Measurements from ENCODE around the gene ODAD4.

DNA sequence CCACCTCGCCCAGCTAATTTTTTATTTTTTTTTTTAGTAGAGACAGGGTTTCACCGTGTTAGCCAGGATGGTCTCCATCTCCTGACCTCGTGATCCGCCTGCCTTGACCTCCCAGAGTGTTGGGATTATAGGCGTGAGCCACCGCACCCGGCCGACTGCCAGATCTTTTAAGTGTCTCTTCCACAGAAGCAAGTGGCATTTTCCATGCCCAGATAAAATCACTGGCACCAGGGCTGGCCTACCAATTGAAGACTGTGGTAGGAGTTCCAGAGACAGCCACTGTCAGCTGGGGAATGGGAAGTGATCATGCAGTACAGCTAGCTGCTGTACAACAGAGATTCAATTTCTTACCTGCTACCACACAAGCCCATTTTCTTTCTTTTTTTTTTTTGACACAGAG lies 54.0 kb downstream of the ODAD4 start:
- TF ChIP-seq POLR2A (IDR thresholded peaks at IDR 0.05) = no peak
- TF ChIP-seq, protein P1, sequence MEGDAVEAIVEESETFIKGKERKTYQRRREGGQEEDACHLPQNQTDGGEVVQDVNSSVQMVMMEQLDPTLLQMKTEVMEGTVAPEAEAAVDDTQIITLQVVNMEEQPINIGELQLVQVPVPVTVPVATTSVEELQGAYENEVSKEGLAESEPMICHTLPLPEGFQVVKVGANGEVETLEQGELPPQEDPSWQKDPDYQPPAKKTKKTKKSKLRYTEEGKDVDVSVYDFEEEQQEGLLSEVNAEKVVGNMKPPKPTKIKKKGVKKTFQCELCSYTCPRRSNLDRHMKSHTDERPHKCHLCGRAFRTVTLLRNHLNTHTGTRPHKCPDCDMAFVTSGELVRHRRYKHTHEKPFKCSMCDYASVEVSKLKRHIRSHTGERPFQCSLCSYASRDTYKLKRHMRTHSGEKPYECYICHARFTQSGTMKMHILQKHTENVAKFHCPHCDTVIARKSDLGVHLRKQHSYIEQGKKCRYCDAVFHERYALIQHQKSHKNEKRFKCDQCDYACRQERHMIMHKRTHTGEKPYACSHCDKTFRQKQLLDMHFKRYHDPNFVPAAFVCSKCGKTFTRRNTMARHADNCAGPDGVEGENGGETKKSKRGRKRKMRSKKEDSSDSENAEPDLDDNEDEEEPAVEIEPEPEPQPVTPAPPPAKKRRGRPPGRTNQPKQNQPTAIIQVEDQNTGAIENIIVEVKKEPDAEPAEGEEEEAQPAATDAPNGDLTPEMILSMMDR (IDR thresholded peaks at IDR 0.05) = no peak
